Measurements from ENCODE around the gene ANKRD27. TPM values are rescaled to one million over a fixed set of nuclear protein-coding genes. Genes with fewer than 3 reads are reported as not detected.
A peak's percentile ranks its signal among the peaks of the same experiment; 100 is the strongest.

Gene ANKRD27
- total RNA-seq, 4 donors from 2014 or later: 26.4 to 36.2 (median 30.8) TPM

DNA sequence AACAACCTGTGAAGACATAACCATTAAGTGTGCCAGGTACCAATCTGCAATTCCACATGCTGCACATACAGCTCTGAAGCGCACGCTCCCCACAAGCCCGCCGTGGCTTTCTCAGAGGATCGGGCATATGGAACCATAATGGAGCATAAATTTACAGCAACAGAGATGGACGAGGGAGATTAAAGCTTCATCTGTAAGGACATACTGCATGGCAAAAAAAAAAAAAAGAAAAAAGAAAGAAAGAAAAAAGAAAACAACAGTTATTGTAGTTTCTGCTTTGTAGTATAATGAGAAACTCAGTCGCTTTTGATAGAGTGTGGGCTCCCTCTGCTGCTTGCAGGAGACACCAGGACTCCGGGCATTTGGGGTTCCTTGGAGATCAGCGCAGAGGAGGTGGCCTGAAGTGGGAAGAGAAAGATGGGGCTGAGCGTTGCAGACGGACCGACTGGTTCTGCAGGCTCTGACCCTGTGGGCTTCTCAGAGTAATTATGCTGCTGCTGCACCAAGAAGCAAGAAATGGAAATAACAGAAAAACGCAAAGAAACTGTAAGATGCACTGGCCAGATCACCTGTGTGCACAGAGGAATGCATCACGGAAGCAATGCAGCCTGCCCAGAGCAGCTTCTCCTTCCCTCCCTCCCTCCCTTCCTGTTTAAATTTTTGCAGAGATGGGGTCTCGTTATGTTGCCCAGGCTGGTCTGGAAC lies 104.7 kb downstream of the ANKRD27 start:
- H3K9me3 ChIP-seq: no peaks in the 10 kb centered on the region
- no peaks in the 10 kb centered on the region for H3K36me3 ChIP-seq
- H3K27ac ChIP-seq: no peak overlapping the region
- H3K4me1 ChIP-seq: peaks cover 8% of the 10 kb centered on the region
- H3K27me3 ChIP-seq: peaks cover 23% of the 10 kb centered on the region
- no peak overlapping the region for H3K4me3 ChIP-seq
- WGBS: 24% methylated on average over 15 of the region's 15 CpGs
- no peak for DNase-seq (ENCODE audit: low spot score in 2 of 2)
- TF ChIP-seq POLR2A (IDR thresholded peaks at IDR 0.05) (no peak), POLR2AphosphoS5 (IDR thresholded peaks at IDR 0.05) (no peak)
- TF ChIP-seq, protein P1, sequence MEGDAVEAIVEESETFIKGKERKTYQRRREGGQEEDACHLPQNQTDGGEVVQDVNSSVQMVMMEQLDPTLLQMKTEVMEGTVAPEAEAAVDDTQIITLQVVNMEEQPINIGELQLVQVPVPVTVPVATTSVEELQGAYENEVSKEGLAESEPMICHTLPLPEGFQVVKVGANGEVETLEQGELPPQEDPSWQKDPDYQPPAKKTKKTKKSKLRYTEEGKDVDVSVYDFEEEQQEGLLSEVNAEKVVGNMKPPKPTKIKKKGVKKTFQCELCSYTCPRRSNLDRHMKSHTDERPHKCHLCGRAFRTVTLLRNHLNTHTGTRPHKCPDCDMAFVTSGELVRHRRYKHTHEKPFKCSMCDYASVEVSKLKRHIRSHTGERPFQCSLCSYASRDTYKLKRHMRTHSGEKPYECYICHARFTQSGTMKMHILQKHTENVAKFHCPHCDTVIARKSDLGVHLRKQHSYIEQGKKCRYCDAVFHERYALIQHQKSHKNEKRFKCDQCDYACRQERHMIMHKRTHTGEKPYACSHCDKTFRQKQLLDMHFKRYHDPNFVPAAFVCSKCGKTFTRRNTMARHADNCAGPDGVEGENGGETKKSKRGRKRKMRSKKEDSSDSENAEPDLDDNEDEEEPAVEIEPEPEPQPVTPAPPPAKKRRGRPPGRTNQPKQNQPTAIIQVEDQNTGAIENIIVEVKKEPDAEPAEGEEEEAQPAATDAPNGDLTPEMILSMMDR (IDR thresholded peaks at IDR 0.05): peak in 1 of 2 donors; percentile 55

- 90% methylated on average over 9 of the region's 9 CpGs for WGBS
- TF ChIP-seq POLR2A (IDR thresholded peaks at IDR 0.05) (no peak), POLR2AphosphoS5 (IDR thresholded peaks at IDR 0.05) (no peak), EP300 (IDR thresholded peaks at IDR 0.05) (no peak)
- TF ChIP-seq, protein P1 (IDR thresholded peaks at IDR 0.05): no peak
- peaks cover 8% of the 10 kb centered on the region for H3K4me1 ChIP-seq
- no peaks in the 10 kb centered on the region for H3K36me3 ChIP-seq
- no peak overlapping the region for H3K27ac ChIP-seq
- H3K9me3 ChIP-seq: no peaks in the 10 kb centered on the region
- H3K27me3 ChIP-seq: peaks cover 23% of the 10 kb centered on the region
- DNase-seq (ENCODE audit: low spot score in 2 of 2): no peak
- H3K4me3 ChIP-seq: no peak overlapping the region
Observed at GRCh38 chr19:32567486-32567885, 107.5 kb downstream of the ANKRD27 start.

DNA sequence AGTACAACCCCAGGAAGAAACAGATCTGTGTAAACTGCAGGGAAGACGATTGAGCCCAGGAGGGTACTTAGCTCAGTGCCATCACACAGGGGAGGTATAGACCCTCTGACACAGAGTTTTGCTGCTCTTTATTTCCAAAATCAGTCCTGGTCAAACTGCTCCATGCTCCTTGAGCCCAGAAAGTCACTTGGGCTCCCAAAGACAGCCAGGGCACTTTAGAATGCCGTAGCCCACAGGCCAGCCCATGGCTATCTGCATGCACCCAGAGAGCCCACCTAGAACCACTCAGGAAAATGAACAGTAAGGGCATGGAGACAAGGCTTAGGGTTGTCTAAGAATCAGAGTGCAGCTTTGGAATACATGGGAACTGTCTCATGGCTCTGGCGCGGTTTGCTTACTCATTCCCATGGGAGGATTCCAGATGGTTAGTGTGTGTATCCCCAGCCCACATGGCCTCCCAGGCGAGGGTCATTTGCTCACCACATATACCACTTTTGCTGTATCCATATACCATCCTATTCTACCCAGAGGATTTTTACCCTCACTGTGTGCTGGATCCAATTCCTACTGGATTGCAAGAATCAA lies 108.6 kb downstream of the ANKRD27 start:
- no peak for DNase-seq (ENCODE audit: low spot score in 2 of 2)
- TF ChIP-seq, protein P1 (IDR thresholded peaks at IDR 0.05): no peak
- no peak for TF ChIP-seq POLR2AphosphoS5 (IDR thresholded peaks at IDR 0.05)
- no peak for TF ChIP-seq EP300 (IDR thresholded peaks at IDR 0.05)
- no peak for TF ChIP-seq POLR2A (IDR thresholded peaks at IDR 0.05)
- WGBS: 74% methylated on average over 4 of the region's 5 CpGs

GRCh38 chr19:32563761-32564160 lies 111.2 kb downstream of the ANKRD27 start:
- Histone ChIP-seq H3K27ac (no peak overlapping the region), H3K9me3 (no peaks in the 10 kb centered on the region), H3K36me3 (no peaks in the 10 kb centered on the region), H3K27me3 (peaks cover 22% of the 10 kb centered on the region), H3K4me1 (no peaks in the 10 kb centered on the region), H3K4me3 (no peak overlapping the region)
- TF ChIP-seq EP300 (IDR thresholded peaks at IDR 0.05): no peak
- TF ChIP-seq, protein P1 (IDR thresholded peaks at IDR 0.05): no peak
- TF ChIP-seq POLR2AphosphoS5 (IDR thresholded peaks at IDR 0.05): no peak
- TF ChIP-seq POLR2A (IDR thresholded peaks at IDR 0.05): no peak
- no peak for DNase-seq (ENCODE audit: low spot score in 2 of 2)
- 89% methylated on average over 9 of the region's 9 CpGs for WGBS

More for the DNA sequence above, 108.6 kb downstream of the ANKRD27 start:
- Histone ChIP-seq H3K27ac (no peak overlapping the region), H3K4me3 (no peak overlapping the region), H3K9me3 (no peaks in the 10 kb centered on the region), H3K4me1 (peaks cover 8% of the 10 kb centered on the region), H3K27me3 (peaks cover 19% of the 10 kb centered on the region), H3K36me3 (no peaks in the 10 kb centered on the region)

- H3K4me1 ChIP-seq: no peaks in the 10 kb centered on the region
- no peaks in the 10 kb centered on the region for H3K36me3 ChIP-seq
- DNase-seq (ENCODE audit: low spot score in 2 of 2): no peak
- H3K27me3 ChIP-seq: peaks cover 10% of the 10 kb centered on the region
- 53% methylated on average over 10 of the region's 10 CpGs for WGBS
- no peak overlapping the region for H3K27ac ChIP-seq
- TF ChIP-seq POLR2A (IDR thresholded peaks at IDR 0.05) (no peak), POLR2AphosphoS5 (IDR thresholded peaks at IDR 0.05) (no peak), EP300 (IDR thresholded peaks at IDR 0.05) (no peak)
- TF ChIP-seq, protein P1 (IDR thresholded peaks at IDR 0.05): no peak
- H3K4me3 ChIP-seq: no peak overlapping the region
- H3K9me3 ChIP-seq: no peaks in the 10 kb centered on the region
Observed at GRCh38 chr19:32558607-32559228, 116.3 kb downstream of the ANKRD27 start.

Measured in suprapubic skin (tissue), 4 donors.